Prostate gland (tissue), 2 donors: ENCODE data around the gene SCTR.

Experiments
- CTCF ChIP-seq, 4 experiments: fragments of 200-600 bp in 2 of 4; fragments of 450-650 bp in 2 of 4; sonication (generic) in 2 of 4; IDR thresholded peaks; 1 replicate in 3 of 4; 2 replicates in 1 of 4; pipeline ENCODE4 v1.5.1; 2016 to 2019; ENCODE audit warnings: antibody characterized with exemption in 4 of 4, mild to moderate bottlenecking in 2 of 4, moderate library complexity in 2 of 4
- POLR2A ChIP-seq: fragments of 450-650 bp; IDR thresholded peaks from one replicate; pipeline ENCODE4 v1.6.1; 2016; ENCODE audit warnings: antibody characterized with exemption, mild to moderate bottlenecking
- POLR2AphosphoS5 ChIP-seq: sonication (generic); formaldehyde crosslinking; IDR thresholded peaks from one replicate; pipeline ENCODE4 v1.6.1; 2017; ENCODE audit warnings: antibody characterized with exemption

- TF ChIP-seq POLR2AphosphoS5: no peak
- TF ChIP-seq POLR2A: no peak
- no peak for TF ChIP-seq CTCF (IDR thresholded peaks at IDR 0.05)
These were observed 11.9 kb upstream of the SCTR start for GRCh38 chr2:119536211-119536610.
